AG08396 (cell line): Measurements from ENCODE around the gene PSMD8.
"Not testable (repeated sequence)": the region's sequence is repeated elsewhere in the genome, so short reads cannot be mapped to it uniquely, and the experiment has no call there.

ENCODE experiments used
- DNase-seq: peaks from one replicate; pipeline ENCODE4 v3.0.0; 2012; ENCODE audit warnings: low spot score, mixed read lengths

Gene PSMD8

DNA sequence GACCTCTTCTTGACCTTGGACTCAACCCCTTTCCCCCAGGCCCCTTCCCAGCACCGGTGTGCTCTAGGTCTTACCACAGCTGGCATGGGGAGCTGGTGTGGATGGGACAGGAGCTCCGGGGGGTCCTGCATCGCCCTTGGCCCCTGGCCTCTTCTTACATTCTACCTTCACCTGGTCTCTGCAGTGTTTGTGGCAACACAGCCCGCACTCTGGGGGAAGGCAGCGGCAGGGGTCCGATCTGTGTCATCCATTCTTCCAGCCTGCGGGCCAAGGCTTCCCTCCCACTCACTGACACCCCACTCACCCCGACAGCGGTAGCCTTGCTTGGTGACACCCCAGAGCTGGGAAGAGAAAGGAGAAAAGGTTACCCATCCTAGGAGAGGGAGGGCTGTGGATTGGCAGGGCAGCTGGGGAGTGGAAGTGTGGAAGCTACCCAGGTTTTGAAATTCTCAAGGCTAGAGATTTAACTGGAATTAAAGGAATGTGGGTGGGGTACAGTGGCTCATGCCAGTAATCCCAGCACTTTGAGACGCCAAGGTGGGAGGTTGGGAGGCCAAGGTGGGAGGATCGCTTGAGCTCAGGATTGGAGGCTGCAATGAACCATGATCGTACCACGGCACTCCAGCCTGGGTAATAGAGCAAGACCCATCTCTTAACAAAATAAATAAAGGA, 36.8 kb downstream of the PSMD8 start:
- no peak for DNase-seq

DNA sequence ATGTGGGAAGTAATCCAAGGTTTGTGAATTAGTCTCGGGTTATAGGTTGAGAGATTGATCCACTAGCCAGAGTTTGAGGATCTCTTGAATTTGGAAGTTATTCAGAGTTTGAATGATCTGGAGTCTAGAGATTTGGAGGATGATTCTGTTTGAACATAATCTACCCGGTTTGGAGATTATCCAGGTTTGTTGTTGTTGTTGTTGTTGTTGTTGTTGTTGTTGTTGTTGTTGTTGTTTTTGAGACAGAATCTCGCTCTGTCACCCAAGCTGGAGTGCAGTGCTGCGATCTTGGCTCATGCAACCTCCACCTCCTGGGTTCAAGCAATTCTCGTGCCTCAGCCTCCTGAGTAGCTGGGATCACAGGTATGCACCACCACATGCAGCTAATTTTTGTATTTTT, 37.5 kb downstream of the PSMD8 start:
- DNase-seq, result not testable (repeated sequence)

DNA sequence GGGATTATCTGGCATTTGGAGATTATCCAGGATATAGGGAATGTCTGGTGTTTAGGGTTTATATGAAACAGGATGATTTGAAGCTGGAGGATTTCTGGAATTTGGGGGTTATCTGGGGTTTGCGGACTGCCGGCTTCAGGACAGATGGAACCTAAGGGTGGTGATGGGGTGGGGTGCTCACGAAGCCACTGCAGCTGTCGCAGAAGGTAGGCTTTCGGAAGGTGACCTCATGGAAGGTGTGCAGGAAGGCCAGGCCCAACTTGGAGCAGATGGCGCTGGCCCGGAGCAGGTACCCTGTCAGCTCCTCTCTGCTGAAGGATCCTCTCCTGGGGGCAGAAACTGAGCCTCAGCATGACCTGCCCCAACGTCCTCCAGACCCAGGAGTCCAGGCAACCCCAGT, 38.1 kb downstream of the PSMD8 start:
- DNase-seq, result no peak

DNA sequence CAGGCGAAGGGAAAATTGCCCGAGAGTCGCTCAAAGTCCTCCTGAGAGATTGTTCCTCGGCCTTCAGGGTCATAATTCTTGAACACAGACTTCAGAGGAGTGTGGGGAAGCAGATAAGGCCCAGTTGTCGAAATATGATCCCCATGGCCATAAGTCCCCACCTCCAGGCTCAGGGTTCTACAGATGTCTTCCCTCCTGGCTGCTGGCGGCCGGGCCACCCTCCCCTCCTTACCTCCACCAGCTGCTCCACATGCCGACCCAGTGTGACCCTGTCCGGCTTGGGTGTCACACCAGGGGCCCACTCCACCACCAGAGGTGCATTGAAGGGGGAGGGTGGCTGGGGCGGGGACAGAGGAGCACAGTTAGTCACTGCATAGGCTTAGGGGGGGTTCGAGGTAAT, 38.6 kb downstream of the PSMD8 start:
- DNase-seq, result no peak

DNA sequence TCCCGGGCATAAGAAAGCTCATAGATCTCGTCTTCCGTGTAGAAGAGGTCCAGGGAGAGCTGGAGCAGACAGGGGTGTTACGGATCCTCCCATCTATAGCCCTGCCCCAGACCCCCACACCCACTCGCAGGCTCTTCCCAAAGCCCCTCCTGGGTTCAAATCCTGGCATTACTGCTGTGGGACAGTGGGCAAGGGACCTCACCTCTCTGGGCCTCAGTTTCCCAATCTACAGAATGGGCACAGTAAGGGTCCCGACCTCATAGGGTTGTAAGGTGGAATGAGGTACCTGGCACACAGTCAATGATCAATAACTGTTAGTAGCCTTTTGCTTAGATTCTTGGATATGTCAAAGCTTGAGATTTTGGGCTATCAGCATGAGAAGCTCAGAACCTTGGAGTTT, 39.0 kb downstream of the PSMD8 start:
- DNase-seq, result no peak

DNA sequence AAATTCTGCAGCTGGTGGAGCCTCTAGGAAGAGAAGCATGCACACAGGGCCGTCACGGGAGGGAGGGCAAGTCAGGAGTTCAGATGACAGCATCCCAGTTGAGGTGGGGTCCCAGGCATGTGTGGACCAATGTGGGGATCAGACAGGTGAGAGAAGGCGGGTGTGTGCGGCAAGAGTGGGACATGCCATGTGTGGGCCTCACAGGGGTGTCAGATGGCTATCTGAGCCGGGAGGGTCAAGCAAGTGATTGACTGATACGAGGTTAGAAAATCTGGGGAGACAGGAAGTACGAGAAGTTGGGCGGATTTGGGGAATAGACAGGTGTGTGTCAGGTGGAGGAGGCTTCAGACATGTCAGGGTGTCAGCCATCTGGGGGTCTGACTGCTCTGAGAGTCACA, 42.8 kb downstream of the PSMD8 start:
- no peak for DNase-seq

DNA sequence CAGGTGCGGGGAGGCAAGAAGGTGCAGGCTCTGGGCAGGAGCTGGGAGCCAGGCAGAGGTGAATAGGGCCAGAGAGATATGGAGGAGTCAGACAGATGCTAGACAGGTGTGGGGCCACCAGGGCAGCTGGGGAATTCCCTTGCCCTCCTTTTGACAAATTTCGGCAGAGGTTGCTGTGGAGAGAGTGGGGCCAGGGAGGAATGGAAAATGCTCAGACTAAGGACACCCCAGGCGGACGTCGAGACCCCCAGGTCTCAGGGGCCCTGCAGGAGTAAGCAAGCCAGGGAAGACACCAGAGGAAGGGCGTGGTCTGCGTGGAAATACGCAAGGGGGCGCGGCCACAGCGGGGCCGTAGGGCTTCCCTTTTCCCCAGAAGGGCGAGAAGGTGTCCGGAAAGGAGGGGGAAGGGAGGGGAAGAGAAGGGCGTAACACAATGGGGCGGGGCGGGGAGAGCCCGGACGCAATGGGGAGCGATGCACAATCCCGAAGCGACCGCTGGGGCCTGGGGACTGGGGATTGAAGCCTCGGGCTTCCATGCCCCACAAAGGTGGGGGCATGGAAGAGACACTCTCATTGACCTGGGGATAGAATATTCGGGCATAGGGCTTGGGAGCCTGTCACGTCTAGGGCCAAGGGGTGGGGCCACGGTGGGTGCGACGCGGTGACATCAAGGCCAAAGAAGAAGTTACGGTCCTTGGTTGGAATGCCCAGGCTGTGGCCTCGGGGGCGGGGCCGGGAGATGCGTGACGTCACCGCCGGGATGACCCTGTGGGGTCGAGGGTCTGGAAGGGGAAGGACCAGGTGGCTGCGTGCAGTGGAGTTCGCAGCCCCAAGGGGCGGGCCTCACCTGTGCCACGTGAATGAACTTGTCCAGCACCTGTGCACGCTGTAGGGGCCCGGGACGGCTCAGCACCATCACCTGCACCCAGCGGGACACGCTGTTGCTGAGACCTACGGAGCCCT, 43.5 kb downstream of the PSMD8 start:
- DNase-seq, result peak; percentile 38

DNA sequence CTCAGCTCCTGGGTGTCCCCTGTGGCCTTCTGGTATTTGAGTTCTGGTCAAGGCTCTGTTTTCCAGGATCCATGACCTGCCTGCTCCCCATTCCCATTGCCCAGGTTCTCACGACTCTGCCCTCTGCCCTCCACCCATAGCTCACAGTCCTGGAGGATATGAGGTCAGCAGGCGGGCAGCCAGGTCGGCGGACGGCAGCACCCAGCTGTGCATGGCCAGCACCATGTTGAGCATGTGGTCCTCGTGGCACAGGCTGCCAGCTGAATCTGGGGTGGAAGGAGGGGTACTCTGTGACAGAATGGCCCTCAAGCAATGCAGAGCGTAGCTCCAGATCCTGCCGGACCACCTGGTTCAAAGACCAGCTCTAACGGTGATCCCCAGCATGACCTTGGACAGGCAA, 46.6 kb downstream of the PSMD8 start:
- DNase-seq, result no peak

DNA sequence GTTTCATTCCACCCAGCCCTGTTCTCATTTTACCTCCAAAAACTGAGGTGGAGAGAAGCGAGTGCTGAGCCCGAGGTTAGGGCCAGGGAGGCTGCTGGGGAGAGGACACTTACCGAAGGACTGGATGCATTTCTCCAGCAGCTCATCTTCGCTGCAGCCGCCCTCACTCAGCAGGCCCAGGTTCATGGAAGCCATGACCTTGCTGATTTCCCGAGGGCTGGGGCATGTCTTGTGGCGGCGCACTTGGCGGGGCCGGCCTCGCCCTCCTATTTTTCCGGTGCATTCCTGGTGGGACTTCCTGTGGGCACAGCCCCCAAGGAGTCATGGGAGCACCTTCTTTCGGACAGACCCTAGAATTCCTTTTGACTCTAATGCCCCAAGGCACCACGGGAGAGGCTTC, 47.5 kb downstream of the PSMD8 start:
- no peak for DNase-seq

DNA sequence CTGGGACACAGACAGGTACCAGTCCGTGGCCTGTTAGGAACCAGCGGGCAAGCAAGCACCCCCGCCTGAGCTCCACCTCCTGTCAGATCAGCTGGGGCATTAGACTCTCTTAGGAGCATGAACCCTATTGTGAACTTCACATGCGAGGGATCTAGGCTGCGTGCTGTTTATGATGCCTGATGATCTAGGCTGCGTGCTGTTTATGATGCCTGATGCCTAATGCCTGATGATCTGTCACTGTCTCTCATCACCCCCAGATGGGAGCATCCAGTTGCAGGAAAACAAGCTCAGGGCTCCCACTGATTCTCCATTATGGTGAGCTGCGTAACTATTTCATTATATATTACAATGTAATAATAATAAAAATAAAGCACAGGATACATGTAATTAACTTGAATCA, 48.1 kb downstream of the PSMD8 start:
- DNase-seq, result no peak

DNA sequence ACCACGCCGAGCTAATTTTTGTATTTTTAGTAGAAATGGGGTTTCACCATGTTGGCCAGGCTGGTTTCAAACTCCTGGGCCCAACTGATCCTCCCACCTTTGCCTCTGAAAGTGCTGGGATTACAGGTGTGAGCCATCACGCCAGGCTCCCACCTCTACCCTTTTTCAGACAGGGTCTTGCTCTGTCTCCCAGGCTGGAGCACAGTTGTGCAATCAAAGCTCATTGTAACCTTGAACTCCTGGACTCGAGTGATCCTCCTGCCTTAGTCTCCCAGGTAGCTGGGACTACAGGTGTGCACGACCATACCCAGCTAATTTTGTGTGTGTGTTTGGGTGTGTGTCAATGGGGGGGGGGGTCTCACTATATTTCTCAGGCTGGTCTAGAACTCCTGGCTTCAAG, 49.9 kb downstream of the PSMD8 start:
- DNase-seq, result no peak

DNA sequence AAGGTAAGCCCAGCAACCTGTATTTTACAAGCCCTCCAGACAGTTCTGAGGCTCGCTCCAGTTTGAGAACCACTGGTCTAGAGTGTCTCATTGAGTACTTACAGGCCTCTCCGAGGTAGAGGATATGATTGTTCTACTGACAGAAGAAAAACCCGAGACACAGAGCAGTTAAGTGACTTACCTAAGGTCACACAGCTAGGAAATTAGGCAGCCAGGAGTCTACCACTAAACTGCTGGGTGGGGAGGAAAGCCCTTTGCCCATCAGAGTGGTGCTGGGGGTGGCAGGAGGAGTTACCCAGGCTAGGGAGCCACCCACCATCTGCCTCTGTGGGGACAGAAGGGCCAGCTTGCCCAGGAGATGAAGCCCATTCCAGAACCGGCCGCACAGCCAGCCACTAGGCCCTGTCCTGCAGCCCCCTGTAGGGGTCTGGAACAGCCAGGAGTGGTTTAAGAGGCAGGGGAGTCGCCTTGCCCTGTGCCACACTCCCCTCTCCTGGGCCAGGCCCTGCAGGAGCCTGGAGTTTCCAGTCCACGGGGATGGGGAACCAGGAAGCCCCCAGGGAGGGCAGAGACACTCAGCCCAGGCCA, 50.9 kb downstream of the PSMD8 start:
- no peak for DNase-seq

DNA sequence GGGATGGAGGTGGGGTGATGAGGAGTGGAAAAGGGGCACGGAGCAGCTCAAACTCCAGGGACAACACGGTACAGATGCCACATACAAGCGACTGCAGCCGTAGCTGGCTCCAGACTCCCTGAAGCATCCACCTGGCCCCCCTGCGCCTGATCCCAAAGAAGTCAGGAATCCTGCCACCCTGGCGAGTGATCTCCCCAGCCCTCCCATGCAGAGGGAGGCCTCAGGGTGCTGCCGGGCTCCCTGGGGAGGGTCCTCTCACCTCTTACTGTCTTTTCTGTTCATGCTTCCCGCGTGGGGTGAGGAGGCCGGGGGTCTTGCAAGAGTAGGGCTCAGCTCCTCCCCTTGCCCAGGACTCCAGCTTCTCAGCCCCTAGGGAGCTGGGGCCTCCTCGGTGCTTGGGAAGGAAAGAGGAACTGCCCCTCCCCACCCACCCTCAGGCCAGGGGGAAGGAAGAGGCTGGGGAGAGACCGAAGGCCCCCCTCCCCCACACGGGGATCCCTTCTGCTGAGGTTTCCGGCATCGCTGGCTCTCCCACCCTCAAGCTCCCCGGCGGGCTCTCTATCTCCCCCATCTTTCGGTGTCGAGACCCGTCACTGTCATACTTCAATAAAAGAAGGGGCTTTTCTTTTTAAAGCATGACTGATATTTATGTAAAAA, 51.6 kb downstream of the PSMD8 start, which contains the start of gene RASGRP4:
RASGRP4 (minus strand) TSS at position 410 of the 657 bp plus-strand sequence; CDS start at position 282, 128 bp downstream.
- DNase-seq, result no peak

DNA sequence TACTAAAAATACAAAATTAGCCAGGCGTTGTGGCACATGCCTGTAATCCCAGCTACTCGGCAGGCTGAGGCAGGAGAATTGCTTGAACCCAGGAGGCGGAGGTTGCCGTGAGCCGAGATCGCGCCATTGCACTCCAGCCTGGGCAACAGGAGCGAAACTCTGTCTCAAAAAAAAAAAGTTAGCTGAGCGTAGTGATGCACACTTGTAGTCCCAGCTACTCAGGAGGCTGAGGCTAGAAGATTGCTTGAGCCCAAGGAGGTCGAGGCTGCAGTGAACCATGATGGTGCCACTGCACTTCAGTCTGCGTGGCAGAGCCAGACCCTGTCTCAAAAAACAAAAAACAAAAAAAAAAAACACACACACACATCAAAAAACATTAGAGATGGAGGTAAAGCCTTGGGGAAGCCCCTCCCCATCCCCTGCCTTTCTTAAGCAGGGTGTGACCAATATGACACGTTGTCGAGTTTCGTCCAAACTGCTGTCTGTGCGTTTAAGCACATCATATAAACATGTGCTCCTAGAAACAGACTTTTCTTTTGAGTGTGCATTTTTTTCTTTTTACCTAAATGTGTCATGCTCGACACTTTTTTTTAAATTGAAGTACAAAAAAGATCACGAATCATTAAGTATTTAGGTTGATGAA, 52.8 kb downstream of the PSMD8 start:
- DNase-seq, result not testable (repeated sequence)

DNA sequence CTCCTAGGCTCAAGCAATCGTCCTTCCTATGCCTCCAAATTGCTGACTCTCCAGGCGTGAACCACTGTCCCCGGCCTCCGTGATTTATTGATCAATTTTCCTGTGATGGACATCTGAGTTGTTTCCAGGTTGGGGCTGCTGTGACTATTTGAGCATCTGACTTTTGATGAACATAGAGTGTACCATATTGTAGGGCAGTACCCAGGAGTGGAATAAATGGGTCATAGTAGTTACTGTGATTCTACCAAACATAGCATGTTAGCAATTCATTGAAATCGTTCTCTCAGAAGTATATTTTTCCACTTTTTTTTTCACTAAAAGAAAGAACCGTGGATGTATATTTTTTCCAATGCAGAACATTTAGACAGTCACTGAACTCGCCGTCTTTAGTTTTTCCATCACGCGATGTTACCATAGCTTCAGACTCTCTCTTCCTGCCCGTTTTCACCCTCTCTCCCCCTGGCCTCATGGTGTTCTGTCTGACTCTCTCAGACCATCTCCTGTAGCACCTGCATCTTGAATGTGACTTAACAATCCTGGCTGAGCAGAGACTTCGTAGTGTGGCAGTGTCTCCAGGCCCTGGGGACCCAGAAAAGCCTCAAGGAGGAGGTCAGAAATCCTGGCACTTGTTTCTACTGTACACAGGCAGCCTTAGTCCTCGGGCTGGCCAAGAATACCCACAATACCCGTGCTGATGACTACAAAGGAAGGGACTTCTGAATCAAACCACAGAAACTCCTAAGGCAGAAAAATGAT, 54.9 kb downstream of the PSMD8 start:
- no peak for DNase-seq

DNA sequence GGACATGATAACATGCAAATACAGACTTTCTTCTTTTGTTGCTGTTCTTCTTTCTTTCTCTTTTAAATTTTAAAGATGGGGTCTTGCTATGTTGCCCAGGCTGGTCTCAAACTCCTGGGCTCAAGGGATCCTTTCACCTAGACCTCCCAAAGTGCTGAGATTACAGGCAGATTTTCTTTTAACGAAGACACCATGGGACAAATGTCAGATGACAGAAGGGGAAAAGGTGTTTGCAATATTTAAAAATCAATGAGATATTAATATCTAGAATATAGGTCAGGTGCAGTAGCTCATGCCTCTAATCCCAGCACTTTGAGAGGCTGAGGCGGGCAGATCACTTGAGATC, 55.4 kb downstream of the PSMD8 start:
- no peak for DNase-seq

DNA sequence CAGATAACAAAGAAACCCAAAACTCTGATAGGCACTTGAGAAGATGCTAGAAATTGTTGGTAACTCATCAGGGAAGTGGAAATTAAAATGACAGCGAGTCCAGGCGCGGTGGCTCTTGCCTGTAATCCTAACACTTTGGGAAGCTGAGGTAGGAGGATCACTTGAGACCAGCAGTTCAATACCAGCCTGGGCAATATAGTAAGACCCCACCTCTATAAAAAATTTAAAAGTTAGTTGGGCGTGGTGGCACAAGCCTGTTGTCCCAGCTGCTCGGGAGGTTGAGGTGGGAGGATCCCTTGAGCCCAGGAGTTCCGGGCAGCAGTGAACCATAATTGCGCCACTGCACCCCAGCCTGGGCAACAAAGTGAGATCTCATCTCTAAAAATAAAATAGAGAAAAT, 56.6 kb downstream of the PSMD8 start:
- no peak for DNase-seq

DNA sequence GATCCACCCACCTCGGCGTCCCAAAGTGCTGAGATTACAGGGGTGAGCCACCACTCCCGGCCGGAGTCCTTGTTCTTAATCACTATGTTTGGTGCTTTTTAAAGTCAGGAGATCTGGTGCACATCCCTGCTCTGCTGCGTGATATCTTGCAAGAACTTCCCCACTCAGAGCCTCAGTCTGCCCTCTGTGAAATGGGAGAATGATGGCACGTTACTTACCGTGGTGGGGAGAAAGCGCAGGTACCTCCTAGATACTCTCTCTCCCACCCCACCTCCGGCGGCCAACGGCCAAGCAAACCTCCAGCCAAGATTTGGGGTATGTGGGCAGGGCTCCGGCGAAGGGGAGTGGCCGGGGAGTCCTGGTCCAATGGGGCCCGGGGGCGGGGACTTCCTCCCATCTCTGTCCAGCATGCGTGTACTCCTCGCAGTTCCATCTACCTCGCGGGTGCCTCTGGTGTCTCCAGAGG, 58.9 kb downstream of the PSMD8 start, which contains the start of gene RYR1:
RYR1 (plus strand) TSS at position 424 of the 466 bp plus-strand sequence. CDS start 139 bp downstream, outside the sequence.
- peak; percentile 80 for DNase-seq
